CD4-positive, alpha-beta T cell (primary cell): ENCODE data around the gene CARD10. TPM values are rescaled to one million over a fixed set of nuclear protein-coding genes. Genes with fewer than 3 reads are reported as not detected.

ENCODE experiments used
- ATAC-seq: fragments of 200-7000 bp; cut with Tn5 transposase; one replicate; pipeline ENCODE4 v1.10.0; 2022; ENCODE audit warnings: mild to moderate bottlenecking; ENCODE audit not compliant: poor library complexity
- CTCF ChIA-PET: fragments of 350-600 bp; sonication (Branson Sonifier 250); formaldehyde crosslinking; loops from one replicate; lab custom pipeline; 2021; ENCODE audit warnings: antibody characterized with exemption, inconsistent platforms; lab: Charles Lee
- POLR2A ChIA-PET: fragments of 350-600 bp; sonication (Branson Sonifier 250); formaldehyde crosslinking; loops from one replicate; lab custom pipeline; 2021; ENCODE audit warnings: antibody characterized with exemption, inconsistent platforms; lab: Charles Lee
- DNase-seq, 14 experiments: peaks; one replicate each; pipeline ENCODE4 v3.0.0-alpha.2; 2013 to 2020; ENCODE audit warnings: mixed read lengths in 2 of 14
- H3K27ac ChIP-seq, 2 donors: one replicate each; pipeline versions ENCODE4 v1.5.1 to v1.7.0; 2013; ENCODE audit warnings: low read length in 2 of 2, low read depth in 1 of 2, mild to moderate bottlenecking in 1 of 2
- H3K27me3 ChIP-seq, 2 experiments: 1 replicate in 1 of 2; 2 replicates in 1 of 2; pipeline versions ENCODE4 v1.6.1 to v1.7.0; 2013; ENCODE audit warnings: low read length in 2 of 2, control low read depth in 1 of 2, mild to moderate bottlenecking in 1 of 2, moderate library complexity in 1 of 2; ENCODE audit not compliant: insufficient read depth in 2 of 2, control insufficient read depth in 1 of 2
- H3K36me3 ChIP-seq: one replicate; pipeline ENCODE4 v1.6.1; 2013; ENCODE audit warnings: low read length, control low read depth; ENCODE audit not compliant: insufficient read depth
- H3K4me1 ChIP-seq: one replicate; pipeline ENCODE4 v1.6.1; 2013; ENCODE audit warnings: low read length, control low read depth; ENCODE audit not compliant: insufficient read depth
- H3K4me3 ChIP-seq: one replicate; pipeline ENCODE4 v1.5.1; 2013; ENCODE audit warnings: mild to moderate bottlenecking, low read length, moderate library complexity
- H3K9me3 ChIP-seq, 2 experiments: 1 replicate in 1 of 2; 2 replicates in 1 of 2; pipeline versions ENCODE4 v1.6.1 to v1.7.0; 2013; ENCODE audit warnings: low read length in 2 of 2, mild to moderate bottlenecking in 2 of 2, control low read depth in 1 of 2, moderate library complexity in 1 of 2; ENCODE audit not compliant: control insufficient read depth in 1 of 2, insufficient read depth in 1 of 2
- H3K27ac Mint-ChIP-seq: one replicate; pipeline ENCODE4 v1.8.0; 2020; ENCODE audit warnings: mixed read lengths
- H3K27me3 Mint-ChIP-seq: one replicate; pipeline ENCODE4 v1.8.0; 2021; ENCODE audit warnings: mixed read lengths
- H3K36me3 Mint-ChIP-seq: one replicate; pipeline ENCODE4 v1.8.0; 2021; ENCODE audit warnings: low read depth, mixed read lengths
- H3K4me1 Mint-ChIP-seq: one replicate; pipeline ENCODE4 v1.8.0; 2021; ENCODE audit warnings: low read depth, mixed read lengths
- H3K4me3 Mint-ChIP-seq: one replicate; pipeline ENCODE4 v1.8.0; 2020; ENCODE audit warnings: mild to moderate bottlenecking, mixed read lengths
- H3K9me3 Mint-ChIP-seq: one replicate; pipeline ENCODE4 v1.8.0; 2020; ENCODE audit warnings: mixed read lengths
- CTCF ChIP-seq: fragments of 200-600 bp; IDR thresholded peaks from one replicate; pipeline ENCODE4 v1.8.0; 2022; ENCODE audit warnings: antibody characterized with exemption, mild to moderate bottlenecking
- intact Hi-C, 2 experiments: fragments of 100-400 bp; cut with DNase I in 1 of 2; cut with micrococcal nuclease in 1 of 2; formaldehyde crosslinking; loops; one replicate each; pipeline versions ENCODE4 v1.15.1 to v1.9.0; 2023 to 2025; cut with DNase I, micrococcal nuclease
- total RNA-seq, 174 experiments: library from RNA in 2 of 174; stranded (reverse) in 2 of 174; gene quantifications; one replicate each; pipeline ENCODE4 v1.2.3 and lab custom pipeline; 2021 to 2026

The CARD10 gene
- total RNA-seq, 2 experiments from 2014 or later = 0.20 to 0.63 TPM

DNA sequence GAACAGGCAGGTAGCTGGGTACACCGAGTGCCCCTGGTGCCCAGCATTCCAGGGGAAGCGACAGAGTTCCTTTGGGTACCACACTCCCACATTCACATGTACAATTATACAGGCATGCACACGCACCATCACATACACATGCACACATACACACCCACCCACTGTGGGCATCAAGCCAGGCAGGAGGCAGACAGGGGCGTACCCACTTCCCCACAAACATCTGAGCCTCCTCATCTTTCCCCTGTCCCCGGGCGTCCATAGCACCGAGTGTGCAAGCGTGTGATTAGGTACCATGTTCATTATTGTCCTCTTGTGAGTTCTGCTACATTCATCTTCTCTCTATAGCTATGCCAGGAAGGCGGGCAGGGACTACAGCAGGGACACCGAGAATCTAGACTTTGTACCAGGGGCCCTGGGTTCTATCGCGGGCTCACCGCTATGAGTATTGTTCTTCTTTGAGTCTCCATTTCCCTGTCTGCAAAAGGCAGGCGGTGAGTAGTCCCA is 2.1 kb upstream of the CARD10 start:
- ChIA-PET POLR2A (no interaction called here), CTCF (interaction anchor here (0.7 to 1.9 kb wide), 3 partner anchors 18 to 134 kb away, joined by 3 to 5 read pairs (median 4); no protein-coding TSS in a partner anchor)
- Mint-ChIP-seq H3K4me3 (peak overlapping the region; percentile 20), H3K27ac (no peak overlapping the region), H3K9me3 (no peaks in the 10 kb centered on the region), H3K36me3 (no peaks in the 10 kb centered on the region), H3K4me1 (peaks cover 6% of the 10 kb centered on the region), H3K27me3 (peaks cover 53% of the 10 kb centered on the region)
- ATAC-seq (no peak), DNase-seq (no peak)
- H3K36me3 ChIP-seq = no peaks in the 10 kb centered on the region
- peaks cover 0 to 6% of the 10 kb centered on the region in 2 experiments for H3K9me3 ChIP-seq
- H3K27ac ChIP-seq = no peak overlapping the region
- H3K4me3 ChIP-seq = no peak overlapping the region
- intact Hi-C loops = no loop called here
- H3K27me3 ChIP-seq = peaks cover 44 to 49% of the 10 kb centered on the region in 2 experiments
- peaks cover 13% of the 10 kb centered on the region for H3K4me1 ChIP-seq
- no peak for TF ChIP-seq CTCF

DNA sequence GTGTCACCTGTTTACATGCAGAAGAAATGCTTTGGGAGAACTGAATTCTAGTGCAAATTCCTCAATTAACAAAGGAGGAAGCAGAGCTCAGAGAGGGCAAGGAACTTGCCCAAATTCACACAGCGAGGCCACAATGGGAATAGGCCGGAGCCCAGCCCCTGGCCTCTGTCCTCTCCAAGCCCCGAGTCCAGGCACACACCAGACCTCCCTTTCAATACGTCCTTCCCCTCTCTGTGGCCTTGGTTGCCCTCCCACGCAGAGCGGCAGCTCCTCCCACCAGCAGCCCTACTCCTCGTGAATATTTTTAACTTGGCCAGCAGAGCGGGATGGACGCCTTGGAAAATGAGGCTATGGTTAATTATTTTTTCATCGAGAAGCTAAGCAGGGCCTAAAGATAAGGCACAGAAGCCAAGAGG is 1.6 kb upstream of the CARD10 start:
- Mint-ChIP-seq H3K4me3 (peak overlapping the region; percentile 60), H3K27me3 (peaks cover 49% of the 10 kb centered on the region)

DNA sequence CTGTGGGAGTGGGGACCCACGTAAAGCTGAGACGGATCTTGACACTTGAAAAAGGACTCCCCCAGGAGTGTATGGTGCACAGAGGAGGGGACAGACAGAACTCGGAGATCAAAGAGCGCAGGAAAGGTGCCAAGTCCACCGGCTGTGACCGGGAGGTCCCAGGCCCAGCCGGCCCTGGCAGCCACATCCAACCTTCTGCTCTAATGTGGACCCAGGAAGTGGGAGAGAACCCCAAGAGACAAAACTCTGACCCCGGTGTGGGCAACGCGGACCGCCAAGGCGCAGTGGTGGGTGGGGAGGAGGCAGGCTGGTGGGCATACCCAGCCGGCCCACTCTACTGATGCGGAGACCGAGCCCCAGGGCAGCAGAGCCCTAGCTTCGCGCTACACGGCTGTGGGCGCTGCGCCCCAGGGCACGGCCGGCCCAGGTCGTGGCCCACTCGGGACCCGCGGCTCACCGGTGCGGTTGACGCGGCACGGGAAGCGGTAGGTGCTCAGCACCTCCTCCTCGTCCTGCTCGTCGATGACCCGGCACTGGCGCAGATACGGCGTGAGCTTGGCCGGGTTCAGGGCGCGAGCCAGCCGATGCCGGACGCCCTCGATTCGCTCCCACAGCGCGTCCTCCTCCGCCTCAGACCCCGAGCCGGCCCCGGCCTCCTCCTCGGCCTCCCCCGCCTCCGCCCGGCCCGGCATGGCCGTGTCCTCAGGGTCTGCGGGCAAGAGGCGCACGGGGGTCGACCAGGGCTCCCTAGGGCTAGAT is 527 bp downstream of the CARD10 start:
- intact Hi-C loops = no loop called here
- Histone ChIP-seq H3K27ac (no peak overlapping the region), H3K9me3 (no peaks in the 10 kb centered on the region), H3K27me3 (peaks cover 36 to 46% of the 10 kb centered on the region in 2 experiments), H3K4me3 (no peak overlapping the region), H3K4me1 (peaks cover 13% of the 10 kb centered on the region), H3K36me3 (no peaks in the 10 kb centered on the region)
- ATAC-seq (peak; percentile 18), DNase-seq (no peak)
- CTCF ChIA-PET = no interaction called here
- no peak for TF ChIP-seq CTCF
- Mint-ChIP-seq H3K36me3 (no peaks in the 10 kb centered on the region), H3K4me1 (peaks cover 6% of the 10 kb centered on the region), H3K27ac (no peak overlapping the region), H3K4me3 (peak overlapping the region; percentile 81), H3K9me3 (no peaks in the 10 kb centered on the region), H3K27me3 (peaks cover 44% of the 10 kb centered on the region)
- POLR2A ChIA-PET = no interaction called here

More for the DNA sequence above, 1.6 kb upstream of the CARD10 start:
- ChIA-PET POLR2A (no interaction called here), CTCF (interaction anchor here (0.7 to 1.9 kb wide), 3 partner anchors 18 to 134 kb away, joined by 3 to 5 read pairs (median 4); no protein-coding TSS in a partner anchor)
- DNase-seq (no peak), ATAC-seq (no peak)
- Mint-ChIP-seq H3K4me1 (peaks cover 6% of the 10 kb centered on the region), H3K36me3 (no peaks in the 10 kb centered on the region), H3K27ac (no peak overlapping the region), H3K9me3 (no peaks in the 10 kb centered on the region)
- Histone ChIP-seq H3K9me3 (peaks cover 0 to 6% of the 10 kb centered on the region in 2 experiments), H3K36me3 (no peaks in the 10 kb centered on the region), H3K27ac (no peak overlapping the region), H3K4me1 (peaks cover 13% of the 10 kb centered on the region), H3K4me3 (no peak overlapping the region), H3K27me3 (peaks cover 44 to 49% of the 10 kb centered on the region in 2 experiments)
- intact Hi-C loops = no loop called here
- no peak for TF ChIP-seq CTCF
